GM21390 (cell line): ENCODE data around the gene YPEL4.

Source experiments
- ATAC-seq: cut with Tn5 transposase; IDR thresholded peaks from one replicate; pipeline ENCODE4 v1.9.1; 2021; ENCODE audit not compliant: unreplicated experiment

The YPEL4 gene

DNA sequence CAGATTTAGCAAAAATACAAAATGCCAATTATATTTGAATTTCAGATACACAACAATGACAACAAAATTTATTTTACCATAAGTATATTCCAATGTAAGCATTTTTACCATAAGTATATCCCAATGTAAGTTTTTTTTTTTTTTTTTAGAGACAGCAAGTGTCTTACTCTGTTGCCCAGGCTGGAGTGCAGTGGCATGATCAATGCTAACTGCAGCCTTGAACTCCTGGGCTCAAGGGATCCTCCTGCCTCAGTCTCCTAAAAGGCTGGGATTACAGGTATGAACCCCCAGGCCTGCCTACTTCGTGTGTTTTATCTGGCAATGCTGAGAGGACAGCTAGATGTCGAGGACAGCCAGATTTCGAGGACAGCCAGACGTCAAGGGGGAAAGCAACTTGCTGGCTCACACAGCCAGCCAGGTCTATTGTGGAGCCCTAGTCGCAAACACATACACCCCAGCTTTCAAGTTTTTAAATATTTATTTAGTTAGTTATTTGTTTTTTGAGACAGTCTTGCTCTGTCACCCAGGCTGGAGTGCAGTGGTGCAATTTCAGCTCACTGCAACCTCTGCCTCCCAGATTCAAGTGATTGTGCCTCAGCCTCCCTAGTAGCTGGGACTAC, 53.3 kb downstream of the YPEL4 start:
- no peak for ATAC-seq
